Stimulated activated naive CD8-positive, alpha-beta T cell treated with anti-CD3 and anti-CD28 coated beads, Interleukin-15, Interleukin-2, amounts not matched to agents 100 ng/mL and 50 ng/mL, for 24 hours (primary cell): ENCODE data around the gene FAM131C.

ENCODE experiments used
- H3K27ac Mint-ChIP-seq: one replicate; pipeline ENCODE4 v1.8.0; 2021; ENCODE audit warnings: mild to moderate bottlenecking, mixed read lengths
- H3K27me3 Mint-ChIP-seq: one replicate; pipeline ENCODE4 v1.8.0; 2021; ENCODE audit warnings: mixed read lengths
- H3K36me3 Mint-ChIP-seq: one replicate; pipeline ENCODE4 v1.8.0; 2021; ENCODE audit warnings: low read depth, mixed read lengths
- H3K4me1 Mint-ChIP-seq: one replicate; pipeline ENCODE4 v1.8.0; 2021; ENCODE audit warnings: low read depth, mixed read lengths
- H3K4me3 Mint-ChIP-seq: one replicate; pipeline ENCODE4 v1.8.0; 2021; ENCODE audit warnings: mild to moderate bottlenecking, mixed read lengths
- H3K9me3 Mint-ChIP-seq: one replicate; pipeline ENCODE4 v1.8.0; 2021; ENCODE audit warnings: mixed read lengths

Gene FAM131C

DNA sequence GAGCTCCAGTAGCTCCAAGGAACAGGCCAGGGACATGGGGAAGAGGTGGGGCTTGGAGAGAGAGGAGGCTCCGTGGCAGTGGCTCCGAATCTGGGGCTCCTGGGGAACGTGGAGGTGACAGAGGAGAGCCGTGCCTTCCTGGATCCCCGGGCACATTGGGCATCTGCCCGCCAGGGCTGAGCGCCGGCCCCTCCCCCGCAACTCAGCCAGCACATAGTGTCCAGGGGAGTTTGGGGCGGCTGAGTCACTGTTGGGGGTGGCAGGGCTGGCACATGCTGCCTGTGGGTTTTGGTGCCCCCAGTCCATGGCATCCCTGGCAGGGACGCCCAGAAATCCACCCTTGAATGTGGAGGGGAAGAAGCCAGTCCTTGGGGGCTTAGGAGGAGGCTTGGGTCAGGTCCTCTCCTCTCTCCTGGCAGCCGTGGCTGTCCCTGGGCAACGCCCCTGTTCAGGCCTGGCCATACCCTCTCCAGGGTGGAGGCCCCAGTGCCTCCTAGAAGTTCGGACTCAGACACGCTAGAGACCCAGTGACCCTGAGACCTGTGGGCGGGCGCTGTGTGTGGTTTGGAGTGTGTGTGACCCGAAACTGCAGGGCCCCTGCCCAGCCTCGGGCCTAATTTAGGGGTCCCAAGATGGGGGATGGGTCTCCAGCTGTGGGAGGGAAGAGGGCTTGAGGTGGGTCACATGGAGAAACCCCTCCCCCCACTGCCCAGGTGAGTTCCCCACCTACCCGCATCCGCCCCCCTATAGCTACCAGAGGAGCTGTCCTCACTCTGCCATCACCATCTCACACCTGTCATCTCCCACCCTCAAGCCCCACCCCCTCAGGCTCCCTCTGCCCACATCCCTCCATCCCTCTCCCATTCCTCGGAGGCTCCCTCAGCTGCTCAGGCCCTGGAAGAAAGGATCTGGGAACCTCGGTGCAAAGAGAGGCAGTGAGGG, 57.2 kb downstream of the FAM131C start:
- Mint-ChIP-seq H3K9me3 (no peaks in the 10 kb centered on the region), H3K4me1 (peaks cover 20% of the 10 kb centered on the region), H3K36me3 (no peaks in the 10 kb centered on the region), H3K27me3 (no peaks in the 10 kb centered on the region), H3K27ac (no peak overlapping the region), H3K4me3 (no peak overlapping the region)

GRCh38 chr1:16015491-16015890, 58.0 kb downstream of the FAM131C start:
- no peaks in the 10 kb centered on the region for H3K27me3 Mint-ChIP-seq
- no peaks in the 10 kb centered on the region for H3K9me3 Mint-ChIP-seq
- H3K4me1 Mint-ChIP-seq, result peaks cover 20% of the 10 kb centered on the region
- no peak overlapping the region for H3K4me3 Mint-ChIP-seq
- no peak overlapping the region for H3K27ac Mint-ChIP-seq
- no peaks in the 10 kb centered on the region for H3K36me3 Mint-ChIP-seq

GRCh38 chr1:16014509-16015482, 58.7 kb downstream of the FAM131C start:
- H3K27ac Mint-ChIP-seq, result peak overlapping the region; percentile 53
- H3K4me3 Mint-ChIP-seq, result no peak overlapping the region

DNA sequence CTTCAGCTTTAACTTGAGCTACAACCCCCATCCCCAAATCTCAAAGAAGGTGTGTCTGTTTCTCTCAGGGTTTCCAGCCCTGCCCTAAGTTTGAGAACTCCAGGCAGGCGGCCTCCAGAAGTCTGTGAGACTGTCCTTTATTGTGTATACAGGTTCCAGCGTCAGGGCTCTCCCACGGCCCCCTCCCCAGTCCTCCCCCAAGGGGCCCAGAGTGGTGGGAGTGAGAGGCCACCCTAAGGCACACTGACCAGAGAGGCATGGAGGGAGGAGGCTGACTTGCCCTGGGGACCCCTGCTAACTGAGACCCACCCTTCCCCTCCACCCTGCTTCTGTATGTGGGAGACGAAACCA, 59.6 kb downstream of the FAM131C start:
- H3K4me3 Mint-ChIP-seq, result no peak overlapping the region
- H3K27ac Mint-ChIP-seq, result no peak overlapping the region
- no peaks in the 10 kb centered on the region for H3K36me3 Mint-ChIP-seq
- peaks cover 20% of the 10 kb centered on the region for H3K4me1 Mint-ChIP-seq
- H3K27me3 Mint-ChIP-seq, result no peaks in the 10 kb centered on the region
- no peaks in the 10 kb centered on the region for H3K9me3 Mint-ChIP-seq

More at GRCh38 chr1:16014509-16015482, 58.7 kb downstream of the FAM131C start:
- no peaks in the 10 kb centered on the region for H3K9me3 Mint-ChIP-seq
- H3K27me3 Mint-ChIP-seq, result no peaks in the 10 kb centered on the region
- peaks cover 20% of the 10 kb centered on the region for H3K4me1 Mint-ChIP-seq
- H3K36me3 Mint-ChIP-seq, result no peaks in the 10 kb centered on the region

- H3K4me1 Mint-ChIP-seq, result peaks cover 20% of the 10 kb centered on the region
- H3K4me3 Mint-ChIP-seq, result no peak overlapping the region
- H3K27me3 Mint-ChIP-seq, result no peaks in the 10 kb centered on the region
- no peaks in the 10 kb centered on the region for H3K9me3 Mint-ChIP-seq
- no peak overlapping the region for H3K27ac Mint-ChIP-seq
- no peaks in the 10 kb centered on the region for H3K36me3 Mint-ChIP-seq
Measured at GRCh38 chr1:16013220-16013907, 60.1 kb downstream of the FAM131C start.

DNA sequence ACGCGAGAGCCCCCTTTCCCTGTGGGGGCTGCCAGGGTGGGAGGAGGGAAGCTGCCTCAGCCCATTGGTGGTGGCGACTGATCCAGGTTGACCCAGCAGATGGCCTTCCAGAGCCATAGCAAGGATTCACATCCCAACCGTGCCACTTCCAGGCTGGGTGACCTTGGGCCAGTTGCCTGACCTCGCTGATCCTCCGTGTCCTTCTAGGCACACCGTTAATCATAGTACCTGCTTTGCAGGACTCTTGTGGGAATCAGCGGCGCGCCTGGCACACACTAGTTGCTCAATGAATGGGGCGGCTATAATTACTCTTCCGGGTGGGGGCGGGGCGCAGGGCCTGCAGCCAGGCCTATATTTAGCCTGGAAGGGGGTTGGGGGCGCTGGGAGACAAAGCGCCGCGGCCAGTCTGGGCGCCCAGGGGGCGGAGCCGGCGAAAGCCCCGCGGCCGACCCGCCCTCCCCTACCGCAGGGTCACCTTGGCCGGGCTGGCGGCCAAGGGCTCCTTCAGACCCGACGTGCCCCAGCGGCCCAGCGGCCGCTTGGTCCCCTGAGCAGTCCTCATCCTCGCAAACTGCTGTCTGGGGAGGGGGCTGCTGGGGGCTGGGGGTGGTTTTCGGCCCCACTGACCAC, 60.7 kb downstream of the FAM131C start:
- no peaks in the 10 kb centered on the region for H3K36me3 Mint-ChIP-seq
- no peaks in the 10 kb centered on the region for H3K27me3 Mint-ChIP-seq
- no peaks in the 10 kb centered on the region for H3K9me3 Mint-ChIP-seq
- H3K27ac Mint-ChIP-seq, result peak overlapping the region; percentile 55
- H3K4me1 Mint-ChIP-seq, result peaks cover 20% of the 10 kb centered on the region
- H3K4me3 Mint-ChIP-seq, result peak overlapping the region; percentile 62

DNA sequence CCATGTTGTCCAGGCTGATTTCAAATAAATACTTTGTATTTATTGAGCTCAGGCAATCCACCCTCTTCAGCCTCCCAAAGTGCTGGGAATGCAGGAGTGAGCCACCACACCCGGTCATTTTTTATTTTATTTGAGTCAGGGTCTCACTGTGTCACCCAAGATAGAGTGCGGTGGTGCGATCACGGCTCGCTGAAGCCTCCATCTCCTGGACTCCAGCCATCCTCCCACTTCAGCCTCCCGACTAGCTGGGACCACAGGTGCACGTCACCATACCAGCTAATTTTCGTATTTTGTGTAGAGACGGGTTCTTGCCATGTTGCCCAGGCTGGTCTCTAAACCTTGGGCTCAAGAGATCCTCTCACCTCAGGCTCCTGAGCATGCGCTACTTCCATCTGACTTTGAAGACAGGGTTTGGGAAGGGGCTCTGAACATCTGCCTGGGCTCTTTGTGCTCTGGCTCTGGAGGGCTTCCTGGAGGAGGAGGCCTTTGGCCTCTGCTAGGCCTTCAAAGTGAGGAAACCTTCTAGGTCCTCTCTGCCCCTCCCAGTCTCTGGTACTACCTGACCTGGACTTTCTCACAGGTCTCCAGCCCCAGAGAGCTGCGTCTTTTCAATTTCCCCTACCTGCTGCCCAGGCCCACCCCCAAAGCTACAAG, 61.4 kb downstream of the FAM131C start:
- peak overlapping the region; percentile 55 for H3K27ac Mint-ChIP-seq
- H3K4me1 Mint-ChIP-seq, result peaks cover 21% of the 10 kb centered on the region
- peak overlapping the region; percentile 62 for H3K4me3 Mint-ChIP-seq
- H3K27me3 Mint-ChIP-seq, result no peaks in the 10 kb centered on the region
- H3K36me3 Mint-ChIP-seq, result no peaks in the 10 kb centered on the region
- H3K9me3 Mint-ChIP-seq, result no peaks in the 10 kb centered on the region

- Mint-ChIP-seq H3K4me1 (peaks cover 29% of the 10 kb centered on the region), H3K4me3 (no peak overlapping the region), H3K9me3 (no peaks in the 10 kb centered on the region), H3K27ac (no peak overlapping the region), H3K36me3 (no peaks in the 10 kb centered on the region), H3K27me3 (no peaks in the 10 kb centered on the region)
Measured at GRCh38 chr1:16010837-16011236, 62.6 kb downstream of the FAM131C start.

DNA sequence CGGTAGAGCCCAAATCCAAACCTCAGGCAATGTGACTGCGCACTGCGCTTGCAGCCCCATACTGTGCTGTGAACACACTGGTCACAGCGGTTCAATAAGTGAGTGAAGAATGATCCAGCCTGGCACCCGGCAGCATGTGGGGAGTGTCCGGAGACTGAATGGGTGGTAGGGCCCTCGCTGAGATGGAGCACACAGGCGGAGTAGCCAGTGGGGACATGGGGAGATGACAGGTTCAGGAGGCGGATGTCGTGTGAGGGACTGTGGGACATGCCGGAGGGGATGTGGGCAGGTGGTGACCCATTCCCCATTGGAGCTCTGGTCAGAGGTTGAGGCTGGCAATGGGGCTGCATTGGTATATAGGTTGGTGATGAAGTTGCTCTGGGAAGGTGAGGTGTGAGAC, 63.8 kb downstream of the FAM131C start:
- H3K4me1 Mint-ChIP-seq, result peaks cover 28% of the 10 kb centered on the region
- no peaks in the 10 kb centered on the region for H3K36me3 Mint-ChIP-seq
- H3K4me3 Mint-ChIP-seq, result no peak overlapping the region
- no peak overlapping the region for H3K27ac Mint-ChIP-seq
- no peaks in the 10 kb centered on the region for H3K27me3 Mint-ChIP-seq
- H3K9me3 Mint-ChIP-seq, result no peaks in the 10 kb centered on the region

- peaks cover 22% of the 10 kb centered on the region for H3K4me1 Mint-ChIP-seq
- no peaks in the 10 kb centered on the region for H3K27me3 Mint-ChIP-seq
- no peak overlapping the region for H3K4me3 Mint-ChIP-seq
- no peak overlapping the region for H3K27ac Mint-ChIP-seq
- H3K9me3 Mint-ChIP-seq, result no peaks in the 10 kb centered on the region
- H3K36me3 Mint-ChIP-seq, result no peaks in the 10 kb centered on the region
Measured at GRCh38 chr1:16009030-16009460, 64.4 kb downstream of the FAM131C start.
